Measurements from ENCODE around the gene C1GALT1. TPM values are rescaled to one million over a fixed set of nuclear protein-coding genes. Genes with fewer than 3 reads are reported as not detected.

The C1GALT1 gene
- total RNA-seq, 1 experiment from 2014 or later = 16.3 TPM

DNA sequence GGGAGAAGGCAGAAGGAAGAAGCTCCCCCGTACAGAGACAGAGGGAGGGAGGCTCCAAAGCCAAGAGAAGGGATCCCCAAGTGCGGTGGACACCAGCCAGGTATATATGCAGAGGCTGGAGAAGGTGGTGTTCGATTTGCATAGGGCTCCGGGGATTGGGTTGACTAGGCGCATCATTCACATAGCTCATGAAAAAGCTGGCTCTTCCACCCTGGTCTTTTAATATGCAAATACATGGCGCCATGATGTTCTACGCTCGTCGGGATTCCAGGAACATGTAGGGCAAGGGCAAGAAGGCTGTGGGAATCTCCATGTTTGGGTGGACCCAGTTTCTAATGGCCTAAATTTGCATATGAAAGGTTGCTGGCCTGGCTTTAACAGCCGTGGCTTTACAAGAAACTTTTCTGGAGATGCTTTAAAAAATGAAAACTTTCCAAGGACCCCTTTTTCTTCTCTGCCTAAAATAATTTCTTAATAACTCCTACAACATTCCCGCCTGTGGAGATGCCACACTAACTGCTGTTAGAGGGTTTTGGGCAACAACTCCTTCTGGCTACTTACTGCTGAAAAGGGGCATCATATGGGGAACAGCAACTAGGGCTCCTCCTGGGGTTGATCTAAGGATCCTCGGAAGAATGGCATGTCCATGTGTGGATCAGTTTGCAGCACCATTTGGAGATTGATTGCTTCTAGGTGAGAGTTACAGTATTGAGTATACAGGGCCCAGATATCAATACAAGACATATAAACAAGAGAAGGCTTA lies 28.3 kb downstream of the C1GALT1 start:
- no peaks in the 10 kb centered on the region for H3K27me3 ChIP-seq
- DNase-seq = no peak
- no peaks in the 10 kb centered on the region for H3K9me3 ChIP-seq
- peaks cover 6% of the 10 kb centered on the region for H3K36me3 ChIP-seq
- no peak overlapping the region for H3K4me3 ChIP-seq

DNA sequence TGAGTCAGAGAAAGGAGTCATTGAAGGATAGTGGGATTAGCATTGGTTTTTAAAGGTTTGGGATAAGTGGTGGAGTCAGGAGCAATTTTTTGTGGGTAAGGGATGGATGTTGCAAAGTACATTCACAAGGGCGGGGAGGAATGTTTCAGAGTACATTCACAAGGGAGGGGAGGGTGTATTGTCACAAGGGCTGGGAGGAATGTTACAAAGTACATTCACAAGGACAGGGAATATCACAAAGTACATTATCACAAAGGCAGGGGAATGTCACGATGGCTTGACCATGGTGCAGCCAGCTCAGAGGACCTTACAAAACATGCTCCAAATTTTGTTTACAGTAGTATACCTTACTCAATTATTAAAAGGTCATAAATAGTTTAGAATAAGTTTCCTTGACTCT lies 30.3 kb downstream of the C1GALT1 start:
- peaks cover 11% of the 10 kb centered on the region for H3K36me3 ChIP-seq
- no peaks in the 10 kb centered on the region for H3K9me3 ChIP-seq
- DNase-seq = no peak
- no peak overlapping the region for H3K4me3 ChIP-seq
- no peaks in the 10 kb centered on the region for H3K27me3 ChIP-seq

DNA sequence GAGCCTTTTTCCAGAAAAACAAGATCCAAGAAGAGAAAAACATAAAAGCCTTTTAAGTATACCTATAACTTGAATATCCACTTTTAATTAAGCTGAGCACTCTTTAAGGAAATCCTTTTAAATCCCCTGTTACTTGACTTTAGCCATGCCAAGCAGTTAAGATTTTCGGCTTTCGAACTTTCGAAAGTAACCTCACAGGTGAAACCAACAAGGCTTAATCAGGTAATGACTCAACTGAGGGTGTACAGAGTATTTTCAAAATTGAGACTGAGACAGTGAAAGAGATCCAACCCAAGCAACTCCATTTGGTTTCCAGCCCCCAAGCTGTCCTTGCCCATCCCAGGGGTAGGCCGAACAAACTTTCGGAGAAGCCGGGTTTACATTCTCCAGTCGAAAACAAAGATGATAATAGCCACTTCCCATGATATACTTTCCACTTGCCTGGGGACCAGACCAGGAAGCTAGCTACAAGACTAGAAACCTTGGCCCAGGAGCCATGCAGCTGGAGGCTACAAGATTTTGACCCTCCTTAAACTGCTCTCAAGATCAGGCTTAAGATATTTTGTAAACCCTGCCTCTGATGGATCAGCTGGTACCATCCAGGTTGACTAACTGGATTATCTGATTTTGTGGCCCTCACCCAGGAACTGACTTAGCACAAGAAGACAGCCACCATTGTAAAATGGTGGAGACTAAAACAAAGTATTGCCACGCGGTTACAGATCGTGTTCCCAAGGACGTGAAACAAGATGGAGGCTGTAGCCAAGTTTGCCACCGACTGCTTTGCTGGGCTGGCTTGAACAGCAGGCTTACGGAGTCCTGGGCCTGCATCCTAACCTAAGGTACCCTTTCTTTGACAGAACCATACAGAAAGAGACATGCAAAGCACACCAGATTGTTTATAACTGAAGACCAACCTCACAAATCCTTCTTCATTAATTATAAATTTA lies 32.3 kb downstream of the C1GALT1 start:
- Histone ChIP-seq H3K27me3 (no peaks in the 10 kb centered on the region), H3K36me3 (peaks cover 8% of the 10 kb centered on the region), H3K9me3 (no peaks in the 10 kb centered on the region), H3K4me3 (no peak overlapping the region)
- DNase-seq = no peak

DNA sequence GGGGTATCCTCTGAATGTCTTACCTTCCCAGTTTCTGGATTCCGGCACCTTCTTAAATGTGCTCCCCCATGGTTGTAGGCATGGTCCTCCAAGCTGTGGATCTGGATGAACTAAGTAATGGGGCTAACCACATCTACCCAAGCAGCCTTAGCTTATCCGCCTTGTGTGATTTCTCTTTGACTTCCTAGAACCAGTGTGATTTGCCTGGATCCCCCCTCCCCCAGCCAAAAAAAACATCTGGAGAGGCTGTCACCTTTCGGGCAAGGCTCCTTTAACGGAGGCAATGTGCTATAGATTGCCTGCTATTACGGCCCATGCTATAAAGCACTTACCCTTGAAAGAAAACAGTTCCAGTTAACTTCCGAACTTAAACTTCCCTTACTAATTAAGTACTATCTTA lies 33.9 kb downstream of the C1GALT1 start:
- H3K27me3 ChIP-seq = no peaks in the 10 kb centered on the region
- H3K9me3 ChIP-seq = no peaks in the 10 kb centered on the region
- DNase-seq = no peak
- H3K4me3 ChIP-seq = no peak overlapping the region
- peaks cover 8% of the 10 kb centered on the region for H3K36me3 ChIP-seq

DNA sequence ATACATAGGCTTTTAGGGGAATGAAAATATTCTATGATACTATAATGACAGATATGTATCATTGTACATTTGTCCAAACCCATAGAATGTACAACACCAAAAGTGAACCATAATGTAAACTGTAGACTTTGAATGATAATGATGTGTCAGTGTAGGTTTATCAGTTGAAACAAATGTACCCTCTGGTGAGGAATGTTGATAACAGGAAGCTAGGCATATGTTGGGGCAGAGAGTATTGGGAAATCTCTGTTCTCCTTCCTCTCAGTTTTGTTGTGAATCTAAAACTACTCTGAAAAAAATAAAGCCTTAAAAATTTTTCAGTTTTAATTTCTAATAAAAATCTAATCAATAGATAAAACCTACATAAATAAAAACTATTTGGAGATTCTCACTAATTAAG lies 36.9 kb downstream of the C1GALT1 start:
- no peak for DNase-seq
- peaks cover 8% of the 10 kb centered on the region for H3K36me3 ChIP-seq
- H3K4me3 ChIP-seq = no peak overlapping the region
- H3K27me3 ChIP-seq = no peaks in the 10 kb centered on the region
- H3K9me3 ChIP-seq = no peaks in the 10 kb centered on the region

DNA sequence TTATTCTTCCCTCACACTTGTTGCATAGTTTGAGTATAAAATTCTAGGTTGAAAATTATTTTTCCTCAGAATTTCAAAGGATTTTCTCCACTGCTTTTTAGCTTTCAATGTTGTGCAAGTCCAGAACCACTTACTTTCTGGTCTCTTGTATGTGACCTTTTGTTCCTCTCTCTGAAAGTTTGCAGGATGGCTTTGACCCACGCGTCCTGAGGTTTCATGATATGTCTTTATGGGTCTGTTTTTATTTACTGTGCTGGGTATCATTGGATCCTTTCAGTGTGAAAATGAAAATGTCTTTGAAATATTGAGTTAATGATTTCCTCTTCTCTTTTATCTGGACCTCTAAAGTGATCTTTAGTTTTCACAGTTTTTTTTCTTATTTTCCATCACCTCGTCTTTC lies 38.5 kb downstream of the C1GALT1 start:
- Histone ChIP-seq H3K9me3 (no peaks in the 10 kb centered on the region), H3K27me3 (no peaks in the 10 kb centered on the region), H3K36me3 (peaks cover 8% of the 10 kb centered on the region), H3K4me3 (no peak overlapping the region)
- DNase-seq = no peak

DNA sequence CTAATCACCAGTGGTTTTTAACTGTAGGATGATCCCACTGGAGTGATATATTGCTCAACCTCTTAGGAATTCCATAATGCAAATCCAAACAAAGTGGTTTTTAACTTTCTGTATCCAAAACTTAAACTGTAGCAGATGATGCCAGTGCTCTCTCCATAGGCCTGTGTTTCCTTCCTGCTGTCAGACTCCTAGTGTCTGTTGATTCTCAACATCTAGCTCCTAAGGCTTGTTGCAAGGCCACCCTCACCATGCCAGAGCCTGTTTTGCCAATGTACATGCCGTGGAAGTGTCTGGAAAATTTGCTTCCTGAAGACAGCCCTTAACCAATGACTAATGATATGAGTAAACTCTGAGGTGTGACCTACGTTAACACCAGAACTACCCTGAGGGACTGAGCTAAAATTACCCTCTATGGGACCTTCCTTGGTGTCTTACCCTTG lies 39.3 kb downstream of the C1GALT1 start:
- H3K36me3 ChIP-seq = peaks cover 6% of the 10 kb centered on the region
- peak; percentile 27 for DNase-seq

DNA sequence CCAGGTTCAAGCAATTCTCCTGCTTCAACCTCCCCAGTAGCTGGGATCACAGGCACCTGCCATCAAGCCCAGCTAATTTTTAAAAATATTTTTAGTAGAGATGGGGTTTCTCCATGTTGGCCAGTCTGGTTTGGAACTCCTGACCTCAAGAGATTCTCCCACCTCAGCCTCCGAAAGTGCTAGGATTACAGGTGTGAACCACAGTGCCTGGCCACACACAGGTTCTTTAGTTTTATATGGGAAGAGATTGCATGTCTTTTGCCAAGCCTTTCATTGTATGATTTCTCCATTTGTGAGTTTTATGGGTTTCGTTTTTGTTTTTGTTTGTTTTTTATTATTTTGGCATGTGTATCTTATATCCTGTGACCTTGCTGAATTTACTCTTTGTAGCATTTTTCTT lies 40.9 kb downstream of the C1GALT1 start:
- DNase-seq = no peak
- Histone ChIP-seq H3K27me3 (no peaks in the 10 kb centered on the region), H3K4me3 (no peak overlapping the region), H3K9me3 (no peaks in the 10 kb centered on the region), H3K36me3 (peaks cover 2% of the 10 kb centered on the region; the same call in 1 of the 2 replicates)

More for the DNA sequence above, 39.3 kb downstream of the C1GALT1 start:
- no peaks in the 10 kb centered on the region for H3K27me3 ChIP-seq
- H3K4me3 ChIP-seq = no peak overlapping the region
- no peaks in the 10 kb centered on the region for H3K9me3 ChIP-seq

DNA sequence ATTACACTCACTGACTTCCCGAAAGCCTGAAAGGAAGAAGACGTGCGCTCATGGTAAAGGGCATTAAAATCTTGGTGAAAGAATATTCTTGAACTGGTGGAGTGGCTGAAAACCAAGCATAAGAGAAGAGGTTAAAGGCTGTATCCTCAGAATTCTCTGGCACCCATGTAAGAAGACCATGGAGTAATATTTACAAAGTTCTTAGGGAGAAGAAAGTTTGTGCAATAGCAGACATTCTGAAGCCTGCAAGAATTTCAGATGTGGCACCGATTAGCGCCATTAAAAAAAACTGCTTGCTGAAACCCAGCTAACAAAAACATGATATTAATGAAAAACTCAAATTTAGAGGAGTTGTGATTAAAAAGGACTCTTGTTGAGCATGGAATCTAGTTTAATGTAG lies 44.1 kb downstream of the C1GALT1 start:
- DNase-seq = no peak
- Histone ChIP-seq H3K9me3 (peaks cover 6% of the 10 kb centered on the region; the same call in 1 of the 2 replicates), H3K36me3 (peaks cover 2% of the 10 kb centered on the region; the same call in 1 of the 2 replicates), H3K27me3 (no peaks in the 10 kb centered on the region), H3K4me3 (no peak overlapping the region)

DNA sequence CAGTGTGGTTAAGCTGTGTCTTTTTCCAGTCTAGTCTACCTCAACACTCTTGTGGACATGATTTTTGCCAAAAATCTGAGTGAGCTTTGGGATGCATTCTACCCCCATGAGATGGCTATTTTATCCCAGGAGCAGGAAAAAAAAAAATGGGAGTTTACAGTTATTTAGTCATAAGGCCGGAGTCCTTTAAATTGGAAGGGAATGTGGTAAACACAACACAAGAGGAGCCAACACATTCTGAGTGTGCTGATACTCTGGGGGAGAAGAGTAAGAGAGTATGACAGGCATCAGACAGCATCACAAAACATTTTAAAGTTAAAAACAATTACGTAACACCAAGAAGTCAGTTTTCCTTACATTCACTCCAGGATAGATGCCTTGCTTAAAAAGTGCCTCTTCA lies 46.1 kb downstream of the C1GALT1 start:
- peaks cover 2% of the 10 kb centered on the region; the same call in 1 of the 2 replicates for H3K36me3 ChIP-seq
- H3K9me3 ChIP-seq = peaks cover 12% of the 10 kb centered on the region
- no peak overlapping the region for H3K4me3 ChIP-seq
- DNase-seq = no peak
- no peaks in the 10 kb centered on the region for H3K27me3 ChIP-seq

DNA sequence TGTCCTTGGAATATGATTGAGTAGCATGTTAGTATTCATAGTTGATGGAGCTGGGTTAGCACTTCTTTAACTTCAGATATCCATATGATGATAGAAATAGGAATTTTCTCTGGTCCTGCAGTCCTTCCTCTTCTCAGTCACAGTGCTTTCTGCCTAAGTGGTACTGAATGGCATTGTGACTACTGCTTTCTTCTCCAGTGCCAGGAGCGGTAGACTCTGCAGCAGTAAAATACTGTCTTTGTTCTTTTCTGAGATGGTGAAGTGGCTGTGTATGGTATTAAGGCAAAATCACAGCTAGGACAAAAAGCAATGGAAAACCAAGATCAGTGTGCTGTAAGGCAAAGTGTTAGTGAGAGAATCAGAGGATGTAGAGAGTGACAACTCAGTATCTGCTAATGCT lies 46.6 kb downstream of the C1GALT1 start:
- no peak overlapping the region for H3K4me3 ChIP-seq
- no peak for DNase-seq
- peaks cover 12% of the 10 kb centered on the region for H3K9me3 ChIP-seq
- no peaks in the 10 kb centered on the region for H3K27me3 ChIP-seq
- peaks cover 2% of the 10 kb centered on the region; the same call in 1 of the 2 replicates for H3K36me3 ChIP-seq

DNA sequence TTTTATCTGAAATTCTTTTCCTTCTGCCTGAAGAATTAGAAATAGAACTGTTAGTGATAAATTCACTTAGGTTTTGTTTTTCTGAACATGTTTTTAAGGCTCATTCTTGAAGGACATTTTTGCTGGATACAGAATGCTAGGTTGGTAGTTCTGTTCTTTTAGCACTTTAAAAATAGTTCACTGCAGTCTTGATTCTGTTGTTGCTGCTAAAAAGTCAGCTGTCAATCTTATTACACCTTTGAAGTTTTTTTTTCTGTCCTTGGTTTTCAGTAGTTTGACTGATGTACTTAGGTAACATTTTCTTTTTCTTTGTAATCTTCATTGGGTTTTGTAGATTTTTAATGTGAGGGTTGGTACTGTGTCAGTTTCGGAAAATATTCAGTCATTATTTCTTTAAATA lies 48.7 kb downstream of the C1GALT1 start:
- Histone ChIP-seq H3K9me3 (peaks cover 12% of the 10 kb centered on the region), H3K4me3 (no peak overlapping the region), H3K36me3 (peaks cover 9% of the 10 kb centered on the region; the same call in 1 of the 2 replicates), H3K27me3 (no peaks in the 10 kb centered on the region)
- DNase-seq = no peak

DNA sequence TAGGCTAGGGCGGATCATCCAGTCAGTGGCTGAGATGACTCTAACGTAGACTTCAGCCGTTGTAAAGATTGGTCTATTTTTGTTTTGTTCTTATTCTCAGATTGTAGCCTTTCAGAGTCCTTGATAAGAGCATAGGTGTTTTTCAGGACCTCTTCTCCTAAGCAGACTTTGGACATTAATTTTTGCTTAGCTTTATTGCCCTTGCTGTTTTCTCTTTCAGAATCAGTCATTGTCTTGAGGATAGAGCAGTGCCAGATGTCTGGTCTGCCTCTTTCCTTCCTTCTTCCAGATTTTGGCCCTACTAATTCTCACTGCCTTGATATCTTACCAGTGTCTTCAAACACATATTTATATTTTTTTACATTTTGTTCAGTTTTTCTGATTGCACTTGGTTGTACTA lies 49.5 kb downstream of the C1GALT1 start:
- Histone ChIP-seq H3K27me3 (no peaks in the 10 kb centered on the region), H3K4me3 (no peak overlapping the region), H3K9me3 (peaks cover 12% of the 10 kb centered on the region), H3K36me3 (peaks cover 9% of the 10 kb centered on the region; the same call in 1 of the 2 replicates)
- DNase-seq = no peak

DNA sequence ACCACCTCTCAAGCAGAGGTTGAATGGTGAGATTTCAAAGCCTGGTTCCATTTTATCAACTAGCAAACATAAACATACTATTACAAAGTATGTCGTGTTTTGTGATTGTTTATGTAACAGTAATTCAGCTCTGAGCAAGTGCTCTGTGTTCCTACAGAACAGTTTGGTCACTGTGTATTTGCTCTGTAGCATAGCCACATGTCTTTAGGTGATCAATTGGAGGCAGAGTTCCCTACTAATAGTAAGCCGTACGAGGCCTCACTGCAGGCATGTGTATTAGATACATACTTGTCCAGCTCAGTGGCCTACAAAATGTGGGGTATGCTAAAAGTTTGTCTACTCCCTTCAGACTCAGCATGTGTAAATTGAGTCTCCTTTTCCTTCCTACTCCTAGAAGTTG lies 53.0 kb downstream of the C1GALT1 start:
- Histone ChIP-seq H3K36me3 (peaks cover 17% of the 10 kb centered on the region; the same call in 1 of the 2 replicates), H3K4me3 (no peak overlapping the region)
- no peak for DNase-seq

DNA sequence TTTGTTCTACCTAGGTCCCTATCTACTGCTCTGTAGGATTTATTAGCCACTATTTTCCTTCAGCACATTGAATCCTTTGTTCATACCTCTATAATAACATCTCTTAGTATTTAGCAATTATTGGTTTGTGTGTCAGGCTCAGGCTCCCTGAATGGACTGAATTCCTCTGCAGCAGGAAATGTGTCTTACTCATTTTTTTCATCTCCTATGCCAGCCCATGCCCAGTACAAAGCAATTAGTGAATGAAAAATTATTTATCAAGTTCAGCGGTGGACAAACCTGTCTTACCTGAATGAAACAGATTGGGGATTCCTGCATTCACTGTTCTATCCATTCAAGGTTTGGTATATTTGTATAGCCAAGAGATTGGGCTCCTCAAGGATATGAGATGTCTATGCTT lies 53.7 kb downstream of the C1GALT1 start:
- H3K36me3 ChIP-seq = peaks cover 17% of the 10 kb centered on the region; the same call in 1 of the 2 replicates
- peaks cover 9% of the 10 kb centered on the region for H3K9me3 ChIP-seq
- no peak overlapping the region for H3K4me3 ChIP-seq
- H3K27me3 ChIP-seq = no peaks in the 10 kb centered on the region
- no peak for DNase-seq

More for the DNA sequence above, 53.0 kb downstream of the C1GALT1 start:
- H3K27me3 ChIP-seq = no peaks in the 10 kb centered on the region
- H3K9me3 ChIP-seq = peaks cover 12% of the 10 kb centered on the region

DNA sequence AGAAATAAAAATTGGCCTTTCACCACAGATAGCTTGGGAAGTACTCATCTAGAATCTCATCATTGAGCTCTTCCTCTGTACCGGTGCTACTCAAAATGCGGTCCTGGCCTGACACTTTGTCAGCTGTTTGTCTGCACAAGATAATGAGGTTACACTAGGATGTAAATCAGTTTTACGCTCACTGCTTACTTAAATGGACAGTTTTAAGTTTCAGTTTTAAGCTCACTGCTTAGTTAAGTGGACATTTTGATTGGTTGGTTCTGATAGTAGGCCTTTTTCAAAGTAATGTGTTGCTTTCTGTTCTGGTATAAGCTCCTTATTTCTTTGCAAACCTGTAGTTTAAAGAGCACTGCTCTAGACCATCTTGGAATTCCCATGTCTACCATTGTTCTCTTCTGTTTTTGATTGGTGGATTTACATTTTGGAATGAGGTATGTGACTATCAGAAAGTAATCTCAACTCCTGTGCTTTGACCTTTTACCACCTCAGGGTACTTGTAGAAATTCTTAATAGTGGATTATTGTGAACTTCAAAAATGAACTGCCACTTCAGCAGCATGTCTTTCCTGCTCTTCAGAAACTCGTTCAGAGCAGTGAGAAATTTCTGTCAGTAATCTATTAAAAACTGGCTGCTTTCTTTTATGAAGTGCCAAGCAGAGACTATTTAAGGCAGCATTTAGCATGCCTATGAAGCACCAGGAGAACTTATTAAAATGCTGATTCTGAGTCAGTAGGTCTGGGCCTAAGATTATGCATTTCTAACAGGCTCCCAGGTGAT lies 55.0 kb downstream of the C1GALT1 start:
- Histone ChIP-seq H3K27me3 (no peaks in the 10 kb centered on the region), H3K36me3 (peaks cover 17% of the 10 kb centered on the region; the same call in 1 of the 2 replicates), H3K9me3 (no peaks in the 10 kb centered on the region), H3K4me3 (no peak overlapping the region)
- DNase-seq = no peak

DNA sequence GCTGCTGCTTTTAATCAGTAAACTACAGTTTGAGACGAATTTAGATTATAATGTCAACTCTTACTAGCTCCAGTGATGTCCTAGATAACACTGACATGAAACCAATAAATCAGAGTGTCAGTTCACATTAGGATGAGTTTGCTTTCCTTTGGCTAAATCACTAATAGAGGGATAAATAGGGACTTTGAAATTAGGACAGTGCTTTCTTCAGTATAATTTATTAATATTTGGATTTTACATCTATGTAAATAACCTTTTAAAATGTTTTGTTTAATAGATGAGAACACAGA lies 55.6 kb downstream of the C1GALT1 start:
- H3K4me3 ChIP-seq = no peak overlapping the region
- H3K27me3 ChIP-seq = no peaks in the 10 kb centered on the region
- no peak for DNase-seq
- no peaks in the 10 kb centered on the region for H3K9me3 ChIP-seq
- H3K36me3 ChIP-seq = peaks cover 17% of the 10 kb centered on the region; the same call in 1 of the 2 replicates
